ENCODE data around the gene MYLK2.

DNA sequence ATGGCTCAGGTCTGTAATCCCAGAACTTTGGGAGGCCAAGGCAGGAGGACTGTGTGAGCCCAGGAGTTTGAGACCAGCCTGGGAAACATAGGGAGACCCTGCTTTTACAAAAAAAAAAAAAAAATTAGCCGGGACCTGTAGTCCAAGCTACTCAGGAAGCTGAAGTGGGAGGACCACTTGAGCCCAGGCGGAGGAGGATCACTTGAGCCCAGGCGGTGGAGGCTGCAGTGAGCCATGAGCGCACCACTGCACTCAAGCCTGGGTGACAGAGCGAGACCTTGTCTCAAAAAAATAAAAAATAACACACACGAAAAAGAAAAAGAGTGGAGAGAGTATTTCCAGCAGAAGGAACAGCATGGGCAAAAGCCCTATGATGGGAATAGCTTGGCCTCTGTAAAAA is 53.2 kb downstream of the MYLK2 start:
- no peak for TF ChIP-seq POLR2A (IDR thresholded peaks at IDR 0.05)
- TF ChIP-seq, protein P1, sequence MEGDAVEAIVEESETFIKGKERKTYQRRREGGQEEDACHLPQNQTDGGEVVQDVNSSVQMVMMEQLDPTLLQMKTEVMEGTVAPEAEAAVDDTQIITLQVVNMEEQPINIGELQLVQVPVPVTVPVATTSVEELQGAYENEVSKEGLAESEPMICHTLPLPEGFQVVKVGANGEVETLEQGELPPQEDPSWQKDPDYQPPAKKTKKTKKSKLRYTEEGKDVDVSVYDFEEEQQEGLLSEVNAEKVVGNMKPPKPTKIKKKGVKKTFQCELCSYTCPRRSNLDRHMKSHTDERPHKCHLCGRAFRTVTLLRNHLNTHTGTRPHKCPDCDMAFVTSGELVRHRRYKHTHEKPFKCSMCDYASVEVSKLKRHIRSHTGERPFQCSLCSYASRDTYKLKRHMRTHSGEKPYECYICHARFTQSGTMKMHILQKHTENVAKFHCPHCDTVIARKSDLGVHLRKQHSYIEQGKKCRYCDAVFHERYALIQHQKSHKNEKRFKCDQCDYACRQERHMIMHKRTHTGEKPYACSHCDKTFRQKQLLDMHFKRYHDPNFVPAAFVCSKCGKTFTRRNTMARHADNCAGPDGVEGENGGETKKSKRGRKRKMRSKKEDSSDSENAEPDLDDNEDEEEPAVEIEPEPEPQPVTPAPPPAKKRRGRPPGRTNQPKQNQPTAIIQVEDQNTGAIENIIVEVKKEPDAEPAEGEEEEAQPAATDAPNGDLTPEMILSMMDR (IDR thresholded peaks at IDR 0.05): no peak
